Fibroblast of lung (primary cell): ENCODE results near the gene DLG3.

Experiments
- EZH2 ChIP-seq: IDR thresholded peaks from 2 replicates; pipeline ENCODE4 v1.5.1; 2012; ENCODE audit warnings: low read length, control low read depth, mild to moderate bottlenecking; ENCODE audit errors: missing control alignments
- TF ChIP-seq, protein P1 (sequence below), 2 donors: IDR thresholded peaks in 1 of 2; conservative IDR thresholded peaks in 1 of 2; 1 replicate in 1 of 2; 2 replicates in 1 of 2; pipeline ENCODE4 v1.5.1; 2011 to 2012; ENCODE audit warnings: low read length in 2 of 2, control low read depth in 1 of 2, inconsistent platforms in 1 of 2, low read depth in 1 of 2, mild to moderate bottlenecking in 1 of 2

DNA sequence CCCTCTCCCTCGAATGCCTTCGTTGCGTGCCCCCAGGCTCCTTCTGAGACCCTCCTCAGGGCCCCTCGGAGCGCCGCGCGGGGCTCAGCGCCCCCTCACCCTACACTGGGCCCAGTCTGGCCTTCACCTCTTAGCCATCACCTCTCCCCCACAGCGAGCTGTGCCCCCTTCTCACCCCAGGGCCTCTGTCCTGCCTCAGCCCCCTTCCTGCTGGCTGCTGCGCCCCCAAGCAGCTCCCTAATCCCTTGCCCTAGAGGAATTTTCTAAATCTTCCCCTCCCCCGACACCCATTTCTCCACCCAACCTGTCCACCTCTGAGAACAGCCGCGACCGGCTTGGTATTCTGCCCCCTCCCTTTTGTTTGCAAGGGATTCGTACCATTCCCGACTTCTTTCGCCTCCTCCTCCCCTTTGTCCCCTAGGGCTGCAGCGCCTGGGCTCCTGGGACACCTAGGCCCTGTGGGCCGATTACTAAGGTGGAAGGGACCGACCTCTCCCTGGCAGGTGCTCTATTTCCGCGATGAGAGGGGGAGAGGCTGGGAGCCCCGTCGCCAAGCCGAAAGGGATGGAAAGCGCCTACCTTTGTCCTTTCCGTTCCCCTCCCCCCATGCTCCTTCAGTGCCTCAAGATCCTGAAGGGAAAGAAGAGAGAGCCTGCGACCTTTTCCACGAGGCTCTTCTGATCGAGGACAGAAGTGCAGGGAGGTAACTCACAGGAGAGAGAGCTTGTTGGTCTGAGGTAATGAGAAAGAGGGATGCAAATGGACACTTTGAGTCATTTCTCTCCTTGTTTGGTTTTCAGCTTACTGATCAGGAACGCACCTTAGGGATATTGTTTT, 10.9 kb downstream of the DLG3 start:
- TF ChIP-seq, protein P1, sequence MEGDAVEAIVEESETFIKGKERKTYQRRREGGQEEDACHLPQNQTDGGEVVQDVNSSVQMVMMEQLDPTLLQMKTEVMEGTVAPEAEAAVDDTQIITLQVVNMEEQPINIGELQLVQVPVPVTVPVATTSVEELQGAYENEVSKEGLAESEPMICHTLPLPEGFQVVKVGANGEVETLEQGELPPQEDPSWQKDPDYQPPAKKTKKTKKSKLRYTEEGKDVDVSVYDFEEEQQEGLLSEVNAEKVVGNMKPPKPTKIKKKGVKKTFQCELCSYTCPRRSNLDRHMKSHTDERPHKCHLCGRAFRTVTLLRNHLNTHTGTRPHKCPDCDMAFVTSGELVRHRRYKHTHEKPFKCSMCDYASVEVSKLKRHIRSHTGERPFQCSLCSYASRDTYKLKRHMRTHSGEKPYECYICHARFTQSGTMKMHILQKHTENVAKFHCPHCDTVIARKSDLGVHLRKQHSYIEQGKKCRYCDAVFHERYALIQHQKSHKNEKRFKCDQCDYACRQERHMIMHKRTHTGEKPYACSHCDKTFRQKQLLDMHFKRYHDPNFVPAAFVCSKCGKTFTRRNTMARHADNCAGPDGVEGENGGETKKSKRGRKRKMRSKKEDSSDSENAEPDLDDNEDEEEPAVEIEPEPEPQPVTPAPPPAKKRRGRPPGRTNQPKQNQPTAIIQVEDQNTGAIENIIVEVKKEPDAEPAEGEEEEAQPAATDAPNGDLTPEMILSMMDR (conservative IDR thresholded peaks at IDR 0.05 in 1 of 2, IDR thresholded peaks at IDR 0.05 in 1 of 2; ENCODE audit: low read depth in 1 of 2, low read length in 2 of 2): no peak
- no peak for TF ChIP-seq EZH2
